Measurements from ENCODE around the gene ARHGDIA.

ARHGDIA gene

GRCh38 chr17:81905993-81906392, 34.9 kb upstream of the ARHGDIA start:
- no peak for DNase-seq

- DNase-seq, result no peak
These were observed 34.3 kb upstream of the ARHGDIA start for GRCh38 chr17:81905424-81905875.

- DNase-seq, result no peak
These were observed 33.7 kb upstream of the ARHGDIA start for GRCh38 chr17:81904600-81905423.

GRCh38 chr17:81903896-81904599, 32.9 kb upstream of the ARHGDIA start:
- DNase-seq, result no peak

- no peak for DNase-seq
These were observed 32.3 kb upstream of the ARHGDIA start for GRCh38 chr17:81903415-81903831.

GRCh38 chr17:81902653-81903414, 31.7 kb upstream of the ARHGDIA start:
- no peak for DNase-seq

- DNase-seq, result no peak
These were observed 31.0 kb upstream of the ARHGDIA start, which contains the start of gene NPB for GRCh38 chr17:81902023-81902652. NPB (plus strand) TSS chr17:81902238; CDS start chr17:81902278, 40 bp downstream.

- DNase-seq, result no peak
These were observed 30.3 kb upstream of the ARHGDIA start for GRCh38 chr17:81901167-81902022.

- no peak for DNase-seq
These were observed 29.2 kb upstream of the ARHGDIA start for GRCh38 chr17:81900181-81900820.

GRCh38 chr17:81899514-81900166, 28.5 kb upstream of the ARHGDIA start:
- no peak for DNase-seq

- no peak for DNase-seq
These were observed 27.7 kb upstream of the ARHGDIA start for GRCh38 chr17:81898885-81899284.

- DNase-seq, result no peak
These were observed 27.1 kb upstream of the ARHGDIA start for GRCh38 chr17:81898029-81898866.

- DNase-seq, result no peak
These were observed 24.3 kb upstream of the ARHGDIA start for GRCh38 chr17:81895400-81895799.

- no peak for DNase-seq
These were observed 20.1 kb upstream of the ARHGDIA start for GRCh38 chr17:81891303-81891552.

GRCh38 chr17:81890447-81891302, 19.5 kb upstream of the ARHGDIA start:
- DNase-seq, result peak; percentile 71

GRCh38 chr17:81889602-81890001, 18.5 kb upstream of the ARHGDIA start:
- no peak for DNase-seq

- no peak for DNase-seq
These were observed 18.0 kb upstream of the ARHGDIA start for GRCh38 chr17:81888988-81889595.

All from activated effector memory CD4-positive, alpha-beta T cell treated with anti-CD3 and anti-CD28 coated beads, Interleukin-2, amount 50 U/mL, for 16 hours (primary cell).